GM23338 (cell line): Measurements from ENCODE around the gene TSPAN5. TPM values are rescaled to one million over a fixed set of nuclear protein-coding genes. Genes with fewer than 3 reads are reported as not detected.
A peak's percentile ranks its signal among the peaks of the same experiment; 100 is the strongest.

Experiments
- ATAC-seq: fragments of 200-7000 bp; cut with Tn5 transposase; 3 replicates; pipeline ENCODE4 v1.9.1; 2020
- DNase-seq: peaks from one replicate; pipeline ENCODE4 v3.0.0-alpha.2; 2015; ENCODE audit warnings: low spot score
- H2AFZ ChIP-seq: fragments of 200-600 bp; sonication (generic); 2 replicates; pipeline ENCODE4 v1.8.0; 2016; ENCODE audit warnings: antibody characterized with exemption, mild to moderate bottlenecking, moderate library complexity
- H3F3A ChIP-seq: fragments of 200-600 bp; sonication (generic); replicated peaks from 2 replicates; pipeline ENCODE4 v1.8.0; 2017; ENCODE audit warnings: antibody characterized with exemption, mixed run types, low read depth
- H3K27ac ChIP-seq: fragments of 200-600 bp; sonication (generic); 2 replicates; pipeline ENCODE4 v1.6.1; 2016; ENCODE audit warnings: low read depth
- H3K27me3 ChIP-seq: fragments of 200-600 bp; sonication (generic); 2 replicates; pipeline ENCODE4 v1.8.0; 2016; ENCODE audit warnings: mild to moderate bottlenecking, mixed run types, moderate library complexity; ENCODE audit not compliant: insufficient read depth
- H3K36me3 ChIP-seq: fragments of 200-600 bp; sonication (generic); 2 replicates; pipeline ENCODE4 v1.8.0; 2016; ENCODE audit warnings: mild to moderate bottlenecking; ENCODE audit not compliant: insufficient read depth
- H3K4me1 ChIP-seq: fragments of 200-600 bp; sonication (generic); 2 replicates; pipeline ENCODE4 v1.8.0; 2016; ENCODE audit warnings: mild to moderate bottlenecking, moderate library complexity; ENCODE audit not compliant: insufficient read depth
- H3K4me2 ChIP-seq: fragments of 200-600 bp; sonication (generic); 2 replicates; pipeline ENCODE4 v1.7.1; 2017; ENCODE audit warnings: mixed run types
- H3K4me3 ChIP-seq: fragments of 200-600 bp; sonication (generic); 2 replicates; pipeline ENCODE4 v1.6.1; 2016; ENCODE audit warnings: mixed run types
- H3K79me2 ChIP-seq: fragments of 200-600 bp; sonication (generic); replicated peaks from 2 replicates; pipeline ENCODE4 v1.8.0; 2017; ENCODE audit warnings: mild to moderate bottlenecking; ENCODE audit not compliant: insufficient read depth
- H3K9me2 ChIP-seq: fragments of 200-600 bp; sonication (generic); 2 replicates; pipeline ENCODE4 v1.8.0; 2017; ENCODE audit not compliant: insufficient read depth
- H4K20me1 ChIP-seq: fragments of 200-600 bp; sonication (generic); replicated peaks from 2 replicates; pipeline ENCODE4 v1.8.0; 2017; ENCODE audit warnings: mild to moderate bottlenecking; ENCODE audit not compliant: insufficient read depth
- H3K27ac Mint-ChIP-seq: 2 replicates; pipeline ENCODE4 v1.8.0; 2020; ENCODE audit warnings: inconsistent platforms, mild to moderate bottlenecking, moderate library complexity, mixed read lengths
- H3K27me3 Mint-ChIP-seq: 3 replicates; pipeline ENCODE4 v1.8.0; 2022; ENCODE audit warnings: low read depth, mild to moderate bottlenecking, moderate library complexity, mixed read lengths, inconsistent platforms; ENCODE audit not compliant: insufficient read depth, poor library complexity
- H3K36me3 Mint-ChIP-seq: 3 replicates; pipeline ENCODE4 v1.8.0; 2021; ENCODE audit warnings: low read depth, mild to moderate bottlenecking, inconsistent platforms, moderate library complexity, mixed read lengths
- H3K4me1 Mint-ChIP-seq: 3 replicates; pipeline ENCODE4 v1.8.0; 2020; ENCODE audit warnings: mild to moderate bottlenecking, inconsistent platforms, mixed read lengths
- H3K4me3 Mint-ChIP-seq: 3 replicates; pipeline ENCODE4 v1.8.0; 2021; ENCODE audit warnings: moderate library complexity, mild to moderate bottlenecking, inconsistent platforms, mixed read lengths
- H3K9me3 Mint-ChIP-seq: 3 replicates; pipeline ENCODE4 v1.8.0; 2020; ENCODE audit warnings: moderate library complexity, mild to moderate bottlenecking, inconsistent platforms, mixed read lengths
- CREB1 ChIP-seq: fragments of 250-450 bp; sonication (Bioruptor Pico); IDR thresholded peaks from 2 replicates; pipeline ENCODE4 v1.5.0; 2020; ENCODE audit warnings: low read depth, mild to moderate bottlenecking, moderate library complexity
- JUNB ChIP-seq: IDR thresholded peaks from one replicate; pipeline ENCODE4 v1.6.1; 2016; ENCODE audit warnings: antibody characterized with exemption; ENCODE audit not compliant: unreplicated experiment
- NANOG ChIP-seq: IDR thresholded peaks from 2 replicates; pipeline ENCODE4 v1.6.1; 2016; ENCODE audit warnings: antibody characterized with exemption, borderline replicate concordance
- POLR2AphosphoS5 ChIP-seq: IDR thresholded peaks from 2 replicates; pipeline ENCODE4 v1.6.1; 2016; ENCODE audit warnings: antibody characterized with exemption, low read depth
- ZNF331 ChIP-seq: fragments of 250-450 bp; sonication (Bioruptor Pico); IDR thresholded peaks from 2 replicates; pipeline ENCODE4 v1.5.0; 2020; ENCODE audit warnings: low read depth, mild to moderate bottlenecking, moderate library complexity
- polyA plus RNA-seq: library from polyadenylated mRNA; unstranded; fragments of >200 nt; fragmentation: Nextera tagmentation; extraction: Ambion mirVana; gene quantifications from 2 replicates; pipeline ENCODE4 v1.2.1, GENCODE V29; 2016
- total RNA-seq: library from RNA; depleted of rRNA; stranded (reverse); fragments of >200 nt; shearing (Covaris generic); gene quantifications from 2 replicates; pipeline ENCODE4 v1.2.3, GENCODE V29; 2014
- TF ChIP-seq, protein P1 (sequence below): fragments of 250-450 bp; sonication (Bioruptor Pico); IDR thresholded peaks from 2 replicates; pipeline ENCODE4 v1.5.0; 2020; ENCODE audit warnings: mild to moderate bottlenecking, moderate library complexity
- TF ChIP-seq, protein P2 (sequence below): IDR thresholded peaks from 2 replicates; pipeline ENCODE4 v1.6.1; 2016; ENCODE audit warnings: antibody characterized with exemption

The TSPAN5 gene
- total and polyA plus RNA-seq, 2 experiments from 2014 or later = 18.6 to 21.5 TPM

DNA sequence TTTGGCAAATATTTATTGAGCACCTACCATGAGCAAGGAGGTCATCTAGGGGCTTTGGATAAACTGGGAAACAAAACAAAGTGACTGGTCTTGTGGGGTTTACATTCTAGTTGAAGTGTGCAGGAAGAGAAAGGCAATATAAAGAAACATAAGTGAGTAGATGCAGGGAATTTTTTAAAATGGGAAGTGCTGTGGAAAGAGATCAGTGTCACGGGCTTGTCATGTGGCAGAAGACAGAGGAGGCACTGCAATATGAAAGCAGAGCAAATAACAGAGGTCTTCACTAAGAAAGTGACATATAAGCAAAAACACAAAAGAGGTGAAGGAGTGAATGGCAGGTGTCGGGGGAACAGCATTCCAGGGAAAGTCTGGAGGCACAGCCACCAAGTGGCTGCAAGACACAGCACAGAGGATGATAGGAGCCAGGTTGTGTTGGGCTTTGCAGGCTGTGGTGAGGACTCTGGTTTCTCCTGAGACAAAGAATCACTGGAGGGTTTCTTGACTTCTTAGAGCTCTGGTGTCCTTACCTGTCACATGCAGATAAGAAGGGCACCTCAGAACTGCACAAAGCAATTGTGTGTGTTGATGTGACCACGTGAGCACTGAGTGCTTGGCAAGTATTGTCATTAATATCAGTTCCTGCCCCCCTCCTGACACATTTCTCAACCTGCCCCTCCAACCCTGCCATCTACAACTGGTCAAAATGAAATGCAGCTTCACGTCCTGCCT is 143.5 kb downstream of the TSPAN5 start:
- peak; percentile 88 for ATAC-seq
- Histone ChIP-seq H3K4me2 (peak overlapping the region; percentile 22; the same call in 1 of the 2 replicates), H2AFZ (no peak overlapping the region), H3F3A (no peaks in the 10 kb centered on the region), H4K20me1 (no peaks in the 10 kb centered on the region), H3K4me1 (peaks cover 18% of the 10 kb centered on the region), H3K36me3 (no peaks in the 10 kb centered on the region), H3K4me3 (no peak overlapping the region), H3K79me2 (0 out of 2 replicates have a peak, but pooled peaks cover 17% of the 10 kb centered on the region), H3K27ac (no peak overlapping the region), H3K27me3 (no peaks in the 10 kb centered on the region), H3K9me2 (no peaks in the 10 kb centered on the region)
- peaks cover 9% of the 10 kb centered on the region for H3K36me3 Mint-ChIP-seq
- H3K27me3 Mint-ChIP-seq = peaks cover 2% of the 10 kb centered on the region
- peaks cover 51% of the 10 kb centered on the region for H3K4me1 Mint-ChIP-seq
- peak; percentile 53 for DNase-seq
- peaks cover 5% of the 10 kb centered on the region; the same call in 1 of the 3 replicates for H3K9me3 Mint-ChIP-seq
- no peak overlapping the region for H3K4me3 Mint-ChIP-seq
- no peak for TF ChIP-seq NANOG
- no peak for TF ChIP-seq ZNF331 (CRISPR knock-in tag)
- TF ChIP-seq, protein P1, sequence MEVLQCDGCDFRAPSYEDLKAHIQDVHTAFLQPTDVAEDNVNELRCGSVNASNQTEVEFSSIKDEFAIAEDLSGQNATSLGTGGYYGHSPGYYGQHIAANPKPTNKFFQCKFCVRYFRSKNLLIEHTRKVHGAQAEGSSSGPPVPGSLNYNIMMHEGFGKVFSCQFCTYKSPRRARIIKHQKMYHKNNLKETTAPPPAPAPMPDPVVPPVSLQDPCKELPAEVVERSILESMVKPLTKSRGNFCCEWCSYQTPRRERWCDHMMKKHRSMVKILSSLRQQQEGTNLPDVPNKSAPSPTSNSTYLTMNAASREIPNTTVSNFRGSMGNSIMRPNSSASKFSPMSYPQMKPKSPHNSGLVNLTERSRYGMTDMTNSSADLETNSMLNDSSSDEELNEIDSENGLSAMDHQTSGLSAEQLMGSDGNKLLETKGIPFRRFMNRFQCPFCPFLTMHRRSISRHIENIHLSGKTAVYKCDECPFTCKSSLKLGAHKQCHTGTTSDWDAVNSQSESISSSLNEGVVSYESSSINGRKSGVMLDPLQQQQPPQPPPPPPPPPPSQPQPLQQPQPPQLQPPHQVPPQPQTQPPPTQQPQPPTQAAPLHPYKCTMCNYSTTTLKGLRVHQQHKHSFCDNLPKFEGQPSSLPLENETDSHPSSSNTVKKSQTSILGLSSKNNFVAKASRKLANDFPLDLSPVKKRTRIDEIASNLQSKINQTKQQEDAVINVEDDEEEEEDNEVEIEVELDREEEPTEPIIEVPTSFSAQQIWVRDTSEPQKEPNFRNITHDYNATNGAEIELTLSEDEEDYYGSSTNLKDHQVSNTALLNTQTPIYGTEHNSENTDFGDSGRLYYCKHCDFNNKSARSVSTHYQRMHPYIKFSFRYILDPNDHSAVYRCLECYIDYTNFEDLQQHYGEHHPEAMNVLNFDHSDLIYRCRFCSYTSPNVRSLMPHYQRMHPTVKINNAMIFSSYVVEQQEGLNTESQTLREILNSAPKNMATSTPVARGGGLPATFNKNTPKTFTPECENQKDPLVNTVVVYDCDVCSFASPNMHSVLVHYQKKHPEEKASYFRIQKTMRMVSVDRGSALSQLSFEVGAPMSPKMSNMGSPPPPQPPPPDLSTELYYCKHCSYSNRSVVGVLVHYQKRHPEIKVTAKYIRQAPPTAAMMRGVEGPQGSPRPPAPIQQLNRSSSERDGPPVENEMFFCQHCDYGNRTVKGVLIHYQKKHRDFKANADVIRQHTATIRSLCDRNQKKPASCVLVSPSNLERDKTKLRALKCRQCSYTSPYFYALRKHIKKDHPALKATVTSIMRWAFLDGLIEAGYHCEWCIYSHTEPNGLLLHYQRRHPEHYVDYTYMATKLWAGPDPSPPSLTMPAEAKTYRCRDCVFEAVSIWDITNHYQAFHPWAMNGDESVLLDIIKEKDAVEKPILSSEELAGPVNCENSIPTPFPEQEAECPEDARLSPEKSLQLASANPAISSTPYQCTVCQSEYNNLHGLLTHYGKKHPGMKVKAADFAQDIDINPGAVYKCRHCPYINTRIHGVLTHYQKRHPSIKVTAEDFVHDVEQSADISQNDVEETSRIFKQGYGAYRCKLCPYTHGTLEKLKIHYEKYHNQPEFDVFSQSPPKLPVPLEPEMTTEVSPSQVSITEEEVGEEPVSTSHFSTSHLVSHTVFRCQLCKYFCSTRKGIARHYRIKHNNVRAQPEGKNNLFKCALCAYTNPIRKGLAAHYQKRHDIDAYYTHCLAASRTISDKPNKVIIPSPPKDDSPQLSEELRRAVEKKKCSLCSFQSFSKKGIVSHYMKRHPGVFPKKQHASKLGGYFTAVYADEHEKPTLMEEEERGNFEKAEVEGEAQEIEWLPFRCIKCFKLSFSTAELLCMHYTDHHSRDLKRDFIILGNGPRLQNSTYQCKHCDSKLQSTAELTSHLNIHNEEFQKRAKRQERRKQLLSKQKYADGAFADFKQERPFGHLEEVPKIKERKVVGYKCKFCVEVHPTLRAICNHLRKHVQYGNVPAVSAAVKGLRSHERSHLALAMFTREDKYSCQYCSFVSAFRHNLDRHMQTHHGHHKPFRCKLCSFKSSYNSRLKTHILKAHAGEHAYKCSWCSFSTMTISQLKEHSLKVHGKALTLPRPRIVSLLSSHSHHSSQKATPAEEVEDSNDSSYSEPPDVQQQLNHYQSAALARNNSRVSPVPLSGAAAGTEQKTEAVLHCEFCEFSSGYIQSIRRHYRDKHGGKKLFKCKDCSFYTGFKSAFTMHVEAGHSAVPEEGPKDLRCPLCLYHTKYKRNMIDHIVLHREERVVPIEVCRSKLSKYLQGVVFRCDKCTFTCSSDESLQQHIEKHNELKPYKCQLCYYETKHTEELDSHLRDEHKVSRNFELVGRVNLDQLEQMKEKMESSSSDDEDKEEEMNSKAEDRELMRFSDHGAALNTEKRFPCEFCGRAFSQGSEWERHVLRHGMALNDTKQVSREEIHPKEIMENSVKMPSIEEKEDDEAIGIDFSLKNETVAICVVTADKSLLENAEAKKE (CRISPR knock-in tag) = peak; percentile 67; the same call in 1 of the 2 replicates
- TF ChIP-seq, protein P2, sequence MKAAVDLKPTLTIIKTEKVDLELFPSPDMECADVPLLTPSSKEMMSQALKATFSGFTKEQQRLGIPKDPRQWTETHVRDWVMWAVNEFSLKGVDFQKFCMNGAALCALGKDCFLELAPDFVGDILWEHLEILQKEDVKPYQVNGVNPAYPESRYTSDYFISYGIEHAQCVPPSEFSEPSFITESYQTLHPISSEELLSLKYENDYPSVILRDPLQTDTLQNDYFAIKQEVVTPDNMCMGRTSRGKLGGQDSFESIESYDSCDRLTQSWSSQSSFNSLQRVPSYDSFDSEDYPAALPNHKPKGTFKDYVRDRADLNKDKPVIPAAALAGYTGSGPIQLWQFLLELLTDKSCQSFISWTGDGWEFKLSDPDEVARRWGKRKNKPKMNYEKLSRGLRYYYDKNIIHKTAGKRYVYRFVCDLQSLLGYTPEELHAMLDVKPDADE = no peak
- no peak for TF ChIP-seq JUNB
- no peak for TF ChIP-seq POLR2AphosphoS5
- TF ChIP-seq CREB1 (CRISPR knock-in tag) = no peak
- peak overlapping the region; percentile 4; the same call in 1 of the 2 replicates for H3K27ac Mint-ChIP-seq
